Caki2 (cell line): Measurements from ENCODE around the gene THADA. TPM values are rescaled to one million over a fixed set of nuclear protein-coding genes. Genes with fewer than 3 reads are reported as not detected.

Experiments
- DNase-seq: peaks from one replicate; pipeline ENCODE4 v3.0.0-alpha.2; 2015; ENCODE audit warnings: low read depth
- in situ Hi-C: cut with HindIII; loops from 2 replicates; pipeline ENCODE4 v1.10.0; 2016; ENCODE audit warnings: low sequenced_read_pairs, low pct_unique_long_range_greater_than_20kb, mixed read lengths
- total RNA-seq: library from RNA; depleted of rRNA; stranded (reverse); fragments of >200 nt; shearing (Covaris generic); gene quantifications from 2 replicates; pipeline ENCODE4 v1.2.3, GENCODE V29; 2014; ENCODE audit warnings: low replicate concordance

Gene THADA
- total RNA-seq, 1 experiment from 2014 or later, result 30.0 TPM

DNA sequence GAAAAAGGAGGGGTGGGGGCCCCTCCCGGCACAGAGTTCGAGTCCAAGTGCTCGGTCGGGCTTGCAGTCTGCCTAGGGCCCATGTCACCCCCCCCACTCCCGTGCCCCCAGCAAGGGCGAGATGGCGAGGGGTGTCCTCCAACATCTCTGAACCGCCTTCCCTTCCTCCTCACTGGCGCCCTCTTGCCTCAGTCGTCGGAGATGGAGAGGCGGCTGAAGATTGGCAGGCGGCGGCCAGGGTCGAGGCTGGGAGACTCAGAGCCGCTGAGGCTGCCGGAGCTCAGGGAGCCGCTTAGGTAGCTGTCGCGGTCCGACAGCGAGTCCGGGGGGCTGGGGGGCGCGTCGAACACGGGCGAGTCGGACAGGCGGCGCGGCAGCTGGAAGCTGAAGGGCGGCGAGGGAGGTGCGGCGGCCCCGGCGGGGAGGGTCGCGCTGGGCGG, 371.7 kb downstream of the THADA start:
- peak; percentile 76 for DNase-seq
- in situ Hi-C loops, result no loop called here

DNA sequence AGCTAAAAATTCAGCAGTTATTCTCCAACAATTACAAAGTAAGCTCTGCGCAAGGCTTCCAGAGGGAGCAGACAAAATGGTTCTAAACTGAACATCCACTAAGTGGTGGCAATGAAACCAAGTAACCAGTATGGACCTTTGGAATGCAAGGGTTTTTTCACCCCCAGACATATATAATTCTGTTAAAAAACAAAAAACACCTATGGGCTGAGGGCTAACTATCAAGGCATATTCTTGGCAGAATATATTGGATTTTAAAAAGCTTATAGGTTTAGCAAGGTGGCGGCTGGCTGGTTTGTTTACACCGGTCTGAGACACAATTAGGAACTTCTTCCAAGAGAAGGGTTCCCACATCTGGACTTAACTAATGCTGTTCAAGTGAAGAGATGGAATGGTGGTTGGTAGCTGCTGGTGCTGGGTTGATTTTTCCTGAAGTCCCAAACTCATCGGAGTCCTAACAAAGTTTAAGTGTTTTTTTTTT, 372.3 kb downstream of the THADA start:
- in situ Hi-C loops, result no loop called here
- no peak for DNase-seq

- DNase-seq, result no peak
- in situ Hi-C loops, result no loop called here
These were observed 373.1 kb downstream of the THADA start for GRCh38 chr2:43222475-43223309.

GRCh38 chr2:43221763-43222474, 373.9 kb downstream of the THADA start:
- in situ Hi-C loops, result no loop called here
- peak; percentile 90 for DNase-seq

- peak; percentile 49 for DNase-seq
- in situ Hi-C loops, result no loop called here
These were observed 374.6 kb downstream of the THADA start for GRCh38 chr2:43221124-43221762.

GRCh38 chr2:43220760-43221123, 375.1 kb downstream of the THADA start:
- in situ Hi-C loops, result no loop called here

DNA sequence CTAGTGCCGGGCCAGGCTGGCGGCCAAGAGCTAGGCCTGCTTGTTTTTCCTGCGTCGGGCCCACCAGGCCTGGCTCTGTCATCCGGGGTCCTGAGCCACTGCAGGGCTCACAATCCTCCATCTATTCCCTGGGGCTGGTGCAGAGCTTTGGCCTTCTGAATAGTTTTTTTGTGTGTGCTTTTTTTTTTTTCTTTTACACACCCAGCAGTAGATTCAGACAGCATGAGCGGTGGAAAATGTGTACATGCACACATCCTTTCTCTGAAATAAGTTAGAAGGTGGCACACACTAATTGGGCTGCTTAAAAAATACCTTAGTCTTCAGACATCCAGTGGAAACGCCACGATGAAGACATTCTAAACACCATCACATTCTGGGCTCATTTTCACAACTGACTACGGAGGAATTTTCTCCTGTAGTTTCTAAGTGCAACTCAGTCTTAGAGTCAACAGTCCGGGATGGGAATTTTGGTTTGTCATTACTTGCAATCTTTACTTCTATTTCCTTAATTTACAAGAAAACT, 375.5 kb downstream of the THADA start:
- no peak for DNase-seq
- in situ Hi-C loops, result no loop called here

More at GRCh38 chr2:43220760-43221123, 375.1 kb downstream of the THADA start:
- no peak for DNase-seq

- DNase-seq, result peak; percentile 86
- in situ Hi-C loops, result no loop called here
These were observed 376.2 kb downstream of the THADA start for GRCh38 chr2:43219383-43220228.

GRCh38 chr2:43218702-43219382, 377.0 kb downstream of the THADA start:
- in situ Hi-C loops, result no loop called here
- DNase-seq, result peak; percentile 56

DNA sequence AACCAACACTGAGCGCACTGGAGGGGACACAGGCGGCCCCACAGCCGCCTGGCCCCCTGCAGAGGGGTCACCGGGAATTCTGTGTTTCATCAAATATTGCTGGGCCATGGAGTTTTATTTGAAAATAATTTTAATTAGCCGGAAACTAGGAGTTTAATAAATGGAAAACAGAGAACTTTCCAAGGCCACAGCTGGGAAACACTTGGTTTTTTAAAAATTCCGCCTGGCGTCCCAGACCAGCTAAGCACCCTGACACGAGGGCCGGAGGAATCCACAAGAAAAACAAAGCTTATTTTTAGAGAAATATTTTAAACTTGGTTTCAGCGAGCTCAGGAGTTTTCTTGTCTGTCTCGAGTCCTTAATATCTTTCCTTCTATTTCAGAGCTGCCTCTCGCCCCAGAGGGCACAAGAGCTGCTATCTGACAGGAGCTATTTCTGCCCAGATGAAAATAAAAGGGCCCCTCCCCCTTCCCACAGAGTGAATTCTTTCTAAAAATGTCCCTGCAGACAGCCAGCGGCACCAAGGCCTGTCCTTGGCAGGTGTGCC, 377.6 kb downstream of the THADA start:
- DNase-seq, result no peak
- in situ Hi-C loops, result no loop called here

DNA sequence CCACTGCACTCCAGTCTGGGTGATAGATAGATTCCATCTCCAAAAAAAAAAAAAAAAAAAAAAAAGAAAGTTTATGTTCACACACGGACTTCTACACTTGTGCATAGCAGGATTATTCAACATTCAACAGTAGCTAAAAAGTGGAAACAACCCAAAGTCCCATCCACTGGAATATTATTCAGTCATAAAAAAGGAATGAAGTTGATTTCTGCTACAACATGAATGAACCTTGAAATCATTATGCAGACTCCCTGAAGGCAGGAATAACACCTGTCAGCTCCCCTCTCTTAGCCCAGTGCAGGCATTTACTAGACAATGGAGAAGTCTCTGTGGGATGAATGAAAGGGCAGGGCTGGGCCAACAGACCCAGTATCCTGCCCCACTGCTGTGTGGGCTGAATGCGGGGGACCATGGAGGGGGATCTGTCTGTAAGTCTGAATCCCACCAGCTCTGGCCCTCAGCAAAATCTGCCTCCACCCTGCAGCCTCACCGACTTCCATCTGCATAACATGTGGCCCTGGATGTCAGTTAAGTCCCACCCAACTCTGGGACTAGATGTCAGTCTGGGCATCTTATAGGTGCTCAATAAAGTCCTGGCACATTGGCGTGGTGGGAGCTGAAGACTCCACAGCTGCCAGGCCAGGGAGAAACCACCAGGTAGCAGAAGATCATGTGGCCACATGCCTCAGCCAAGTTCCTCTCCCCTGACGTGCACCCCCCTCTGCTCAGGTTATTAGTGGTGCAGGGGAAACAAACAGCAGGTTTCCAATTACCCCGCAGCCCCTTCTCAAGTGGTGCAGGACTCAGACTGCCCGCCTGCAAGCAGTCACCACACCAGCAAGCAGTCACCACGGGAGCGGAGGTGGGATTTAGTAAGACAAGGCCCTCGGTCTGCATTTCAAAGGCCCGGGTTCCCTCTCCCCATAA, 378.3 kb downstream of the THADA start:
- no peak for DNase-seq
- in situ Hi-C loops, result no loop called here

DNA sequence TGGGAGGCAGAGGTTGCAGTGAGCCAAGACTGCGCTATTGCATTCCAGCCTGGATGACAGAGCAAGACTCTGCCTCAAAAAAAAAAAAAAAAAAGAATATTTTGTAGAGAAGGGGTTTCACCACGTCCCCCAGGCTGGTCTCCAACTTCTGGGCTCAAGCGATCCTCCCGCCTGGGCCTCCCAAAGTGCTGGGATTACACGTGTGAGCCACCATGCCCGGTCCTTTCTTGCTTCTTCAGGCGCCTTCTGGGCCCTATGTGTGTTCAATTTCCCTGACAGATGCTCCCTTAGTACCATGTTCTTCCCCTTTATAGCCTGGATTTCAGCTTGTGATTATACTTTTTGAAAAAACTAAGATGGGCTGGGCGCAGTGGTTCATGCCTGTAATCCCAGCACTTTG, 379.2 kb downstream of the THADA start:
- in situ Hi-C loops, result no loop called here
- DNase-seq, result no peak

- no peak for DNase-seq
- in situ Hi-C loops, result no loop called here
These were observed 380.1 kb downstream of the THADA start for GRCh38 chr2:43215673-43216255.

- no peak for DNase-seq
- in situ Hi-C loops, result no loop called here
These were observed 381.6 kb downstream of the THADA start for GRCh38 chr2:43214253-43214652.

DNA sequence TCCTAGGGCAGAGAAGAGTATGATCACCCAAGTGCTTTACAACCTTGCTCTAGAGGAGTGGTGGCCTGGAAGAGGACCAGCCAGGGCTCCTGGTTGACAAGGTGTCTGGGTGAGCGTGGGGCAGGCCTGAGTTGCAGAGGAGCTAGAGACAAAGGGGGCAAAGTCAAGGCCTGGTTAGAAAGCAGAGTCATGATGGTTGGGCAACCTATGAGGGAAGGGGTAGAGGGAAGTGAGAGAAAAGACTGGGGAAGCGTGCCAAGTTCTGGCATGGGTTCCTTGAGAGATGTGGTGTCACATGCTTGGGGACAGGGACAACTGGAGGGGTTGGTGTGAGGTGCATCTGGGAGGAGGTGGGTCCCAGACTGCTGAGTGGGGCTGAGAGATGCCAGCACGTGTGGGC, 382.9 kb downstream of the THADA start:
- no peak for DNase-seq
- in situ Hi-C loops, result no loop called here
